ENCODE results near the gene ARF6.

ARF6 gene

GRCh38 chr14:49924852-49925251, 32.0 kb downstream of the ARF6 start:
- H3K4me1 ChIP-seq (ENCODE audit: control insufficient read depth in 1 of 2, insufficient read depth in 1 of 2, low read depth in 1 of 2, low read length in 1 of 2), result no peaks in the 10 kb centered on the region
- H3K9me3 ChIP-seq, result no peaks in the 10 kb centered on the region
- H3K27me3 ChIP-seq, result no peaks in the 10 kb centered on the region
- no peaks in the 10 kb centered on the region for H3K36me3 ChIP-seq
- H3K27ac ChIP-seq, result no peak overlapping the region
- TF ChIP-seq CTCF (IDR thresholded peaks at IDR 0.05), result no peak
- no peak overlapping the region for H3K4me3 ChIP-seq (ENCODE audit: low read depth in 1 of 2, low read length in 1 of 2)

- H3K27ac ChIP-seq, result no peak overlapping the region
- no peaks in the 10 kb centered on the region for H3K9me3 ChIP-seq
- H3K27me3 ChIP-seq, result no peaks in the 10 kb centered on the region
- H3K36me3 ChIP-seq, result no peaks in the 10 kb centered on the region
- no peak for TF ChIP-seq CTCF (IDR thresholded peaks at IDR 0.05)
- H3K4me3 ChIP-seq (ENCODE audit: low read depth in 1 of 2, low read length in 1 of 2), result no peak overlapping the region
- no peaks in the 10 kb centered on the region for H3K4me1 ChIP-seq (ENCODE audit: control insufficient read depth in 1 of 2, insufficient read depth in 1 of 2, low read depth in 1 of 2, low read length in 1 of 2)
Measured at GRCh38 chr14:49926803-49927202, 33.9 kb downstream of the ARF6 start.

- Histone ChIP-seq H3K27me3 (no peaks in the 10 kb centered on the region), H3K9me3 (no peaks in the 10 kb centered on the region), H3K36me3 (no peaks in the 10 kb centered on the region), H3K27ac (no peak overlapping the region), H3K4me3 (ENCODE audit: low read depth in 1 of 2, low read length in 1 of 2) (no peak overlapping the region), H3K4me1 (ENCODE audit: control insufficient read depth in 1 of 2, insufficient read depth in 1 of 2, low read depth in 1 of 2, low read length in 1 of 2) (no peaks in the 10 kb centered on the region)
- TF ChIP-seq CTCF (IDR thresholded peaks at IDR 0.05), result no peak
Measured at GRCh38 chr14:49928015-49928414, 35.1 kb downstream of the ARF6 start.

GRCh38 chr14:49930720-49931119, 37.8 kb downstream of the ARF6 start:
- H3K27ac ChIP-seq, result no peak overlapping the region
- no peak overlapping the region for H3K4me3 ChIP-seq (ENCODE audit: low read depth in 1 of 2, low read length in 1 of 2)
- H3K27me3 ChIP-seq, result no peaks in the 10 kb centered on the region
- no peaks in the 10 kb centered on the region for H3K9me3 ChIP-seq
- no peaks in the 10 kb centered on the region for H3K4me1 ChIP-seq (ENCODE audit: control insufficient read depth in 1 of 2, insufficient read depth in 1 of 2, low read depth in 1 of 2, low read length in 1 of 2)
- H3K36me3 ChIP-seq, result no peaks in the 10 kb centered on the region
- TF ChIP-seq CTCF (IDR thresholded peaks at IDR 0.05), result no peak

- no peaks in the 10 kb centered on the region for H3K36me3 ChIP-seq
- no peak overlapping the region for H3K4me3 ChIP-seq (ENCODE audit: low read depth in 1 of 2, low read length in 1 of 2)
- H3K27ac ChIP-seq, result no peak overlapping the region
- H3K4me1 ChIP-seq (ENCODE audit: control insufficient read depth in 1 of 2, insufficient read depth in 1 of 2, low read depth in 1 of 2, low read length in 1 of 2), result no peaks in the 10 kb centered on the region
- H3K27me3 ChIP-seq, result no peaks in the 10 kb centered on the region
- H3K9me3 ChIP-seq, result no peaks in the 10 kb centered on the region
- no peak for TF ChIP-seq CTCF (IDR thresholded peaks at IDR 0.05)
Measured at GRCh38 chr14:49931523-49931922, 38.6 kb downstream of the ARF6 start.

GRCh38 chr14:49933128-49933527, 40.2 kb downstream of the ARF6 start:
- no peak overlapping the region for H3K27ac ChIP-seq
- no peaks in the 10 kb centered on the region for H3K4me1 ChIP-seq (ENCODE audit: control insufficient read depth in 1 of 2, insufficient read depth in 1 of 2, low read depth in 1 of 2, low read length in 1 of 2)
- H3K4me3 ChIP-seq (ENCODE audit: low read depth in 1 of 2, low read length in 1 of 2), result no peak overlapping the region
- no peaks in the 10 kb centered on the region for H3K27me3 ChIP-seq
- TF ChIP-seq CTCF (IDR thresholded peaks at IDR 0.05), result no peak
- no peaks in the 10 kb centered on the region for H3K36me3 ChIP-seq
- no peaks in the 10 kb centered on the region for H3K9me3 ChIP-seq
